ENCODE measurements around the gene JARID2.
"Not testable (repeated sequence)": the region's sequence is repeated elsewhere in the genome, so short reads cannot be mapped to it uniquely, and the experiment has no call there.

JARID2 gene

GRCh38 chr6:15413466-15414234 lies 167.8 kb downstream of the JARID2 start:
- Histone ChIP-seq H3K9me3 (ENCODE audit: control insufficient read depth, insufficient read depth, low read length) (no peaks in the 10 kb centered on the region), H3K9ac (ENCODE audit: low read depth, low read length) (no peak overlapping the region), H3K4me1 (ENCODE audit: insufficient read depth, low read length) (peaks cover 40% of the 10 kb centered on the region), H3K36me3 (ENCODE audit: insufficient read depth, low read length) (peaks cover 16% of the 10 kb centered on the region)

GRCh38 chr6:15414235-15414612 lies 168.4 kb downstream of the JARID2 start:
- no peaks in the 10 kb centered on the region for H3K9me3 ChIP-seq (ENCODE audit: control insufficient read depth, insufficient read depth, low read length)
- H3K4me1 ChIP-seq (ENCODE audit: insufficient read depth, low read length) = peaks cover 35% of the 10 kb centered on the region
- H3K36me3 ChIP-seq (ENCODE audit: insufficient read depth, low read length) = peaks cover 16% of the 10 kb centered on the region
- H3K9ac ChIP-seq (ENCODE audit: low read depth, low read length) = no peak overlapping the region

GRCh38 chr6:15415622-15416021 lies 169.8 kb downstream of the JARID2 start:
- H3K36me3 ChIP-seq (ENCODE audit: insufficient read depth, low read length) = peaks cover 12% of the 10 kb centered on the region
- H3K9ac ChIP-seq (ENCODE audit: low read depth, low read length); H3K9me3 ChIP-seq (ENCODE audit: control insufficient read depth, insufficient read depth, low read length): not testable (repeated sequence)
- peaks cover 25% of the 10 kb centered on the region for H3K4me1 ChIP-seq (ENCODE audit: insufficient read depth, low read length)

- H3K9me3 ChIP-seq (ENCODE audit: control insufficient read depth, insufficient read depth, low read length) = no peaks in the 10 kb centered on the region
- H3K4me1 ChIP-seq (ENCODE audit: insufficient read depth, low read length) = peaks cover 17% of the 10 kb centered on the region
- peaks cover 7% of the 10 kb centered on the region for H3K36me3 ChIP-seq (ENCODE audit: insufficient read depth, low read length)
- H3K9ac ChIP-seq (ENCODE audit: low read depth, low read length) = no peak overlapping the region
Observed at GRCh38 chr6:15416932-15417509, 171.2 kb downstream of the JARID2 start.

- peaks cover 10% of the 10 kb centered on the region; the same call in 1 of the 2 replicates for H3K4me1 ChIP-seq (ENCODE audit: insufficient read depth, low read length)
- H3K9me3 ChIP-seq (ENCODE audit: control insufficient read depth, insufficient read depth, low read length) = no peaks in the 10 kb centered on the region
- H3K9ac ChIP-seq (ENCODE audit: low read depth, low read length) = no peak overlapping the region
- H3K36me3 ChIP-seq (ENCODE audit: insufficient read depth, low read length) = peaks cover 4% of the 10 kb centered on the region
Observed at GRCh38 chr6:15417811-15418210, 171.9 kb downstream of the JARID2 start.

GRCh38 chr6:15419493-15419892 lies 173.6 kb downstream of the JARID2 start:
- Histone ChIP-seq H3K9ac (ENCODE audit: low read depth, low read length) (no peak overlapping the region), H3K9me3 (ENCODE audit: control insufficient read depth, insufficient read depth, low read length) (no peaks in the 10 kb centered on the region), H3K36me3 (ENCODE audit: insufficient read depth, low read length) (peaks cover 1% of the 10 kb centered on the region), H3K4me1 (ENCODE audit: insufficient read depth, low read length) (peaks cover 15% of the 10 kb centered on the region)

GRCh38 chr6:15420959-15421438 lies 175.1 kb downstream of the JARID2 start:
- Histone ChIP-seq H3K9me3 (ENCODE audit: control insufficient read depth, insufficient read depth, low read length) (no peaks in the 10 kb centered on the region), H3K36me3 (ENCODE audit: insufficient read depth, low read length) (peaks cover 5% of the 10 kb centered on the region), H3K9ac (ENCODE audit: low read depth, low read length) (no peak overlapping the region), H3K4me1 (ENCODE audit: insufficient read depth, low read length) (peaks cover 27% of the 10 kb centered on the region)

GRCh38 chr6:15421945-15422733 lies 176.3 kb downstream of the JARID2 start:
- H3K4me1 ChIP-seq (ENCODE audit: insufficient read depth, low read length) = peaks cover 38% of the 10 kb centered on the region
- no peak overlapping the region for H3K9ac ChIP-seq (ENCODE audit: low read depth, low read length)
- no peaks in the 10 kb centered on the region for H3K9me3 ChIP-seq (ENCODE audit: control insufficient read depth, insufficient read depth, low read length)
- peaks cover 7% of the 10 kb centered on the region for H3K36me3 ChIP-seq (ENCODE audit: insufficient read depth, low read length)

- peaks cover 47% of the 10 kb centered on the region for H3K4me1 ChIP-seq (ENCODE audit: insufficient read depth, low read length)
- no peaks in the 10 kb centered on the region for H3K9me3 ChIP-seq (ENCODE audit: control insufficient read depth, insufficient read depth, low read length)
- H3K9ac ChIP-seq (ENCODE audit: low read depth, low read length) = no peak overlapping the region
- peaks cover 7% of the 10 kb centered on the region; the same call in 1 of the 2 replicates for H3K36me3 ChIP-seq (ENCODE audit: insufficient read depth, low read length)
Observed at GRCh38 chr6:15423286-15423993, 177.6 kb downstream of the JARID2 start.

GRCh38 chr6:15425947-15426346 lies 180.1 kb downstream of the JARID2 start:
- Histone ChIP-seq H3K9ac (ENCODE audit: low read depth, low read length) (no peak overlapping the region), H3K4me1 (ENCODE audit: insufficient read depth, low read length) (peaks cover 57% of the 10 kb centered on the region), H3K36me3 (ENCODE audit: insufficient read depth, low read length) (peaks cover 7% of the 10 kb centered on the region; the same call in 1 of the 2 replicates), H3K9me3 (ENCODE audit: control insufficient read depth, insufficient read depth, low read length) (no peaks in the 10 kb centered on the region)

GRCh38 chr6:15426395-15426794 lies 180.5 kb downstream of the JARID2 start:
- H3K9ac ChIP-seq (ENCODE audit: low read depth, low read length) = no peak overlapping the region
- H3K4me1 ChIP-seq (ENCODE audit: insufficient read depth, low read length) = peaks cover 59% of the 10 kb centered on the region
- H3K9me3 ChIP-seq (ENCODE audit: control insufficient read depth, insufficient read depth, low read length) = no peaks in the 10 kb centered on the region
- peaks cover 7% of the 10 kb centered on the region; the same call in 1 of the 2 replicates for H3K36me3 ChIP-seq (ENCODE audit: insufficient read depth, low read length)

GRCh38 chr6:15426901-15427300 lies 181.0 kb downstream of the JARID2 start:
- Histone ChIP-seq H3K36me3 (ENCODE audit: insufficient read depth, low read length) (peaks cover 7% of the 10 kb centered on the region; the same call in 1 of the 2 replicates), H3K9me3 (ENCODE audit: control insufficient read depth, insufficient read depth, low read length) (no peaks in the 10 kb centered on the region), H3K4me1 (ENCODE audit: insufficient read depth, low read length) (peaks cover 64% of the 10 kb centered on the region), H3K9ac (ENCODE audit: low read depth, low read length) (no peak overlapping the region)

- Histone ChIP-seq H3K9ac (ENCODE audit: low read depth, low read length) (no peak overlapping the region), H3K36me3 (ENCODE audit: insufficient read depth, low read length) (peaks cover 7% of the 10 kb centered on the region; the same call in 1 of the 2 replicates), H3K4me1 (ENCODE audit: insufficient read depth, low read length) (peaks cover 70% of the 10 kb centered on the region), H3K9me3 (ENCODE audit: control insufficient read depth, insufficient read depth, low read length) (no peaks in the 10 kb centered on the region)
Observed at GRCh38 chr6:15427331-15428070, 181.6 kb downstream of the JARID2 start.

Data from ES-I3 (cell line).